Caco-2 (cell line): ENCODE data around the gene SLC2A4RG. TPM values are rescaled to one million over a fixed set of nuclear protein-coding genes. Genes with fewer than 3 reads are reported as not detected.
A peak's percentile ranks its signal among the peaks of the same experiment; 100 is the strongest.
"Not testable (repeated sequence)": the region's sequence is repeated elsewhere in the genome, so short reads cannot be mapped to it uniquely, and the experiment has no call there.

ENCODE experiments used
- BruUV-seq: library from RNA; stranded (reverse); fragments of 400-500 nt; replicated peaks from 2 replicates; lab custom pipeline; 2021; lab: Mats Ljungman, UMichigan
- CTCF ChIA-PET: fragments of 300-600 bp; sonication (Branson Sonifier 250); formaldehyde crosslinking; loops from one replicate; lab custom pipeline; 2022; ENCODE audit warnings: antibody characterized with exemption; lab: Charles Lee
- POLR2A ChIA-PET: fragments of 300-600 bp; sonication (Branson Sonifier 250); formaldehyde crosslinking; loops from one replicate; lab custom pipeline; 2022; ENCODE audit warnings: antibody characterized with exemption; lab: Charles Lee
- DNase-seq, 2 experiments: peaks; one replicate each; pipeline versions ENCODE4 v3.0.0 to v3.0.0-alpha.2; 2020 to 2022
- H3K27me3 ChIP-seq: replicated peaks from 2 replicates; pipeline ENCODE4 v1.6.0; 2011; ENCODE audit warnings: low read length; ENCODE audit not compliant: control insufficient read depth, insufficient read depth
- H3K36me3 ChIP-seq: 2 replicates; pipeline ENCODE4 v1.5.1; 2011; ENCODE audit warnings: low read length; ENCODE audit not compliant: control insufficient read depth, insufficient read depth
- H3K4me1 ChIP-seq: fragments of 250-450 bp; sonication (Bioruptor Pico); 2 replicates; pipeline ENCODE4 v1.5.1; 2020; ENCODE audit warnings: mild to moderate bottlenecking
- H3K4me3 ChIP-seq: 2 replicates; pipeline ENCODE4 v1.5.1; 2011; ENCODE audit warnings: low read depth, mild to moderate bottlenecking, control low read depth, low read length
- H3K9me3 ChIP-seq: fragments of 250-450 bp; sonication (Bioruptor Pico); 2 replicates; pipeline ENCODE4 v1.5.1; 2020; ENCODE audit warnings: mild to moderate bottlenecking, moderate library complexity
- H3K27ac Mint-ChIP-seq: one replicate; pipeline ENCODE4 v1.8.0; 2022; ENCODE audit warnings: mixed read lengths; ENCODE audit not compliant: unreplicated experiment
- H3K27me3 Mint-ChIP-seq: one replicate; pipeline ENCODE4 v1.8.0; 2022; ENCODE audit warnings: mixed read lengths; ENCODE audit not compliant: insufficient read depth, unreplicated experiment
- H3K36me3 Mint-ChIP-seq: one replicate; pipeline ENCODE4 v1.8.0; 2022; ENCODE audit warnings: mild to moderate bottlenecking, mixed read lengths; ENCODE audit not compliant: insufficient read depth, unreplicated experiment
- H3K4me1 Mint-ChIP-seq: one replicate; pipeline ENCODE4 v1.8.0; 2022; ENCODE audit warnings: low read depth, mixed read lengths; ENCODE audit not compliant: unreplicated experiment
- H3K4me3 Mint-ChIP-seq: one replicate; pipeline ENCODE4 v1.8.0; 2022; ENCODE audit warnings: mild to moderate bottlenecking, moderate library complexity, mixed read lengths; ENCODE audit not compliant: unreplicated experiment
- H3K9me3 Mint-ChIP-seq: one replicate; pipeline ENCODE4 v1.8.0; 2022; ENCODE audit warnings: mixed read lengths; ENCODE audit not compliant: unreplicated experiment
- CTCF ChIP-seq, 2 experiments: fragments of 200-600 bp in 1 of 2; IDR thresholded peaks; 1 replicate in 1 of 2; 2 replicates in 1 of 2; pipeline versions ENCODE4 v1.5.1 to v1.8.0; 2011 to 2022; ENCODE audit warnings: antibody characterized with exemption in 1 of 2, control low read depth in 1 of 2, inconsistent platforms in 1 of 2, low read depth in 1 of 2, low read length in 1 of 2, mild to moderate bottlenecking in 1 of 2, moderate library complexity in 1 of 2; ENCODE audit not compliant: insufficient read depth in 1 of 2, severe bottlenecking in 1 of 2, unreplicated experiment in 1 of 2
- intact Hi-C: fragments of 100-400 bp; cut with micrococcal nuclease; formaldehyde crosslinking; loops from one replicate; pipeline ENCODE4 v1.10.0; 2022; ENCODE audit not compliant: unreplicated experiment
- total RNA-seq: library from RNA; stranded (reverse); gene quantifications from 2 replicates; pipeline ENCODE4 v1.2.3, GENCODE V29; 2022

SLC2A4RG gene
- total RNA-seq, 1 experiment from 2014 or later = 234 TPM

- POLR2A ChIA-PET = no interaction called here
- no peaks in the 10 kb centered on the region for H3K4me1 Mint-ChIP-seq
- Histone ChIP-seq H3K9me3 (no peaks in the 10 kb centered on the region), H3K4me1 (no peaks in the 10 kb centered on the region), H3K4me3 (no peak overlapping the region), H3K27me3 (no peaks in the 10 kb centered on the region), H3K36me3 (no peaks in the 10 kb centered on the region)
- no peaks in the 10 kb centered on the region for H3K9me3 Mint-ChIP-seq
- no peak overlapping the region for H3K4me3 Mint-ChIP-seq
- H3K36me3 Mint-ChIP-seq = no peaks in the 10 kb centered on the region
- CTCF ChIA-PET = interaction anchor here (0.7 kb wide), 1 partner anchor 11 kb away, joined by 3 read pairs; no protein-coding TSS in a partner anchor
- no peaks in the 10 kb centered on the region for H3K27me3 Mint-ChIP-seq
- BruUV-seq = no TSS peak
- peak overlapping the region; percentile 30 for H3K27ac Mint-ChIP-seq
- intact Hi-C loops = loop anchor here (5.0 kb wide), 1 partner anchor 1553 kb away; the partner anchor contains the start of gene HRH3
- peak; percentile 16 to 50 for TF ChIP-seq CTCF (IDR thresholded peaks at IDR 0.05; ENCODE audit: insufficient read depth in 1 of 2, low read depth in 1 of 2, low read length in 1 of 2, severe bottlenecking in 1 of 2, unreplicated experiment in 1 of 2)
- DNase-seq = no peak
Observed at GRCh38 chr20:63775096-63775978, 35.8 kb downstream of the SLC2A4RG start.

- H3K4me3 Mint-ChIP-seq, DNase-seq, H3K9me3 ChIP-seq, H3K4me3 ChIP-seq, POLR2A ChIA-PET, H3K36me3 ChIP-seq, H3K36me3 Mint-ChIP-seq, H3K27me3 Mint-ChIP-seq, H3K27ac Mint-ChIP-seq, BruUV-seq, H3K4me1 ChIP-seq, H3K27me3 ChIP-seq, H3K9me3 Mint-ChIP-seq, H3K4me1 Mint-ChIP-seq, CTCF ChIA-PET: not testable (repeated sequence)
- intact Hi-C loops = loop anchor here (5.0 kb wide), 1 partner anchor 1555 kb away; the partner anchor contains the start of gene HRH3
Observed at GRCh38 chr20:63776875-63777274, 37.3 kb downstream of the SLC2A4RG start.

GRCh38 chr20:63777614-63778013 is 38.0 kb downstream of the SLC2A4RG start:
- no peak for TF ChIP-seq CTCF (IDR thresholded peaks at IDR 0.05; ENCODE audit: insufficient read depth in 1 of 2, low read depth in 1 of 2, low read length in 1 of 2, severe bottlenecking in 1 of 2, unreplicated experiment in 1 of 2)
- Histone ChIP-seq H3K4me3 (no peak overlapping the region), H3K27me3 (no peaks in the 10 kb centered on the region), H3K9me3 (no peaks in the 10 kb centered on the region), H3K4me1 (no peaks in the 10 kb centered on the region), H3K36me3 (no peaks in the 10 kb centered on the region)
- DNase-seq = no peak
- intact Hi-C loops = loop anchor here (5.0 kb wide), 1 partner anchor 1555 kb away; the partner anchor contains the start of gene HRH3
- CTCF ChIA-PET = interaction anchor here (1.0 kb wide), 1 partner anchor 9 kb away, joined by 3 read pairs; no protein-coding TSS in a partner anchor
- POLR2A ChIA-PET = no interaction called here
- H3K36me3 Mint-ChIP-seq = no peaks in the 10 kb centered on the region
- H3K27ac Mint-ChIP-seq = no peak overlapping the region
- H3K4me3 Mint-ChIP-seq = no peak overlapping the region
- no peaks in the 10 kb centered on the region for H3K4me1 Mint-ChIP-seq
- no peaks in the 10 kb centered on the region for H3K27me3 Mint-ChIP-seq
- BruUV-seq = no TSS peak
- H3K9me3 Mint-ChIP-seq = no peaks in the 10 kb centered on the region
